Colonic mucosa (tissue), 4 donors: ENCODE measurements around the gene CTSD. TPM values are rescaled to one million over a fixed set of nuclear protein-coding genes. Genes with fewer than 3 reads are reported as not detected.

ENCODE experiments used
- DNase-seq: peaks from one replicate; pipeline ENCODE4 v3.0.0-alpha.2; 2020
- H3K27ac ChIP-seq: fragments of 200-600 bp; one replicate; pipeline ENCODE4 v1.8.0; 2021
- H3K27me3 ChIP-seq: fragments of 200-600 bp; one replicate; pipeline ENCODE4 v1.8.0; 2021
- H3K36me3 ChIP-seq: fragments of 200-600 bp; one replicate; pipeline ENCODE4 v1.8.0; 2021
- H3K4me1 ChIP-seq: fragments of 200-600 bp; one replicate; pipeline ENCODE4 v1.8.0; 2021; ENCODE audit warnings: mild to moderate bottlenecking
- H3K4me3 ChIP-seq: fragments of 200-600 bp; one replicate; pipeline ENCODE4 v1.8.0; 2021
- H3K9ac ChIP-seq, 2 donors: one replicate each; pipeline ENCODE4 v1.7.0; 2013; ENCODE audit warnings: control low read depth in 2 of 2, low read depth in 2 of 2, low read length in 2 of 2
- H3K9me3 ChIP-seq: fragments of 200-600 bp; one replicate; pipeline ENCODE4 v1.8.0; 2021
- intact Hi-C: fragments of 100-400 bp; cut with DNase I; formaldehyde crosslinking; loops from one replicate; pipeline ENCODE4 v1.14.1; 2022
- total RNA-seq, 2 donors: library from RNA; stranded (reverse); fragmentation: NEBNext Ultra II Directional in 1 of 2; extraction: Animal tissue kit (Norgen Biotek cat#: 25700) in 1 of 2; gene quantifications; one replicate each; pipeline ENCODE4 v1.2.1, GENCODE V29; 2021
- TF ChIP-seq, protein P1 (sequence below): fragments of 200-600 bp; IDR thresholded peaks from one replicate; pipeline ENCODE4 v1.8.0; 2022; ENCODE audit warnings: antibody characterized with exemption, mild to moderate bottlenecking
- donor health status: healthy.
- donor health status: DM: no; HTN: no; CAD: no.
- donor health status: DM: no; HTN: no; CAD: no.

CTSD gene
- total RNA-seq, 2 donors from 2014 or later, result 633 to 887 TPM

DNA sequence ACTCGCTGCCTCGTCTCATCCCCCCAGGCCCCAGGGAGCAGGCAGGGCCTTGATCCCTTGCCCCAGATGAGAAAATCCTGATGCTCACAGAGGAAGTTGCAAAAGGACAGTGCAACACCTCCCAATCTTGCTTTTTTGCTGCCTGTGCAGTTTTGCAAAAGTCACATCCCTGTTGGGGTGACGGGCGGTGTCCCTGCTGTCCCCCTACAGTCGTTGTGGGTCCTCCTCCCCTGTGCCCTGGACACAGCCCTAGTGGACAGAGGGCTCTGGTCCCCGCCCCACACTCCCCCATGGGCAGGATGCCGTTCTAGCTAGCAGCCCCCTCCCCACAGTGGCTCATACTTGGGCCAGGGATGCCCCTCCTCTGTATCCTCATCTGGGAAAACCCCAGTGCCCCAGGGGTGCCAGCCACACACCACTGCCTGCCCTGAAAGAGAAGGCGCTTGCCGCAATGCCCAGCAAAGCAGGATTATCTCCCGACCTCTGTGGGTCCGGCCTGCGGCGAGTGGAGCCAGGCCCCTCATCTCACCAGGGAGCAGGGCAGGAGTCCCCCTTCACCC is 18.4 kb upstream of the CTSD start:
- Histone ChIP-seq H3K27ac (no peak overlapping the region), H3K27me3 (no peaks in the 10 kb centered on the region)
- intact Hi-C loops, result no loop called here

DNA sequence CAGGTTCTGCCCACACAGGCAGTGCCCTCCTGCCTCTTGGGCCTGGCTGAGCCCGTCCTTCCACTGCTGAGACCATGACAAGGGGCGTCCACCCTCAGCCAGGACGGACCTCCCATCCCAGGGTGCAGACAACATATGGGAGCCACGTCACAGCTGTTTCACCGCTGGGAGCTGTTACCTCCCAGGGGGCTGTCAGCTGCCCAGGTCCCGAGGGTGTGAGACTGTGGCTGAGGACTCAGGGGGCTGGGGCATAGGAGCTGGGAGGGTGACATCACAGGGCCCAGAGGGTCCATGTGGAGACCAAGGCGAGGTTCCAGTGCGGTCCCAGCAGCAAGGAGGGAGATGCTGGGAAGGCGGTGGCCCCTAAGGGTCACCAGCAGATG is 17.9 kb upstream of the CTSD start:
- Histone ChIP-seq H3K9ac (peak overlapping the region in 1 of 2 donors; percentile 30), H3K4me1 (no peaks in the 10 kb centered on the region), H3K4me3 (no peak overlapping the region), H3K9me3 (no peaks in the 10 kb centered on the region), H3K36me3 (no peaks in the 10 kb centered on the region), H3K27ac (no peak overlapping the region), H3K27me3 (no peaks in the 10 kb centered on the region)
- intact Hi-C loops, result no loop called here
- no peak for DNase-seq
- TF ChIP-seq, protein P1, sequence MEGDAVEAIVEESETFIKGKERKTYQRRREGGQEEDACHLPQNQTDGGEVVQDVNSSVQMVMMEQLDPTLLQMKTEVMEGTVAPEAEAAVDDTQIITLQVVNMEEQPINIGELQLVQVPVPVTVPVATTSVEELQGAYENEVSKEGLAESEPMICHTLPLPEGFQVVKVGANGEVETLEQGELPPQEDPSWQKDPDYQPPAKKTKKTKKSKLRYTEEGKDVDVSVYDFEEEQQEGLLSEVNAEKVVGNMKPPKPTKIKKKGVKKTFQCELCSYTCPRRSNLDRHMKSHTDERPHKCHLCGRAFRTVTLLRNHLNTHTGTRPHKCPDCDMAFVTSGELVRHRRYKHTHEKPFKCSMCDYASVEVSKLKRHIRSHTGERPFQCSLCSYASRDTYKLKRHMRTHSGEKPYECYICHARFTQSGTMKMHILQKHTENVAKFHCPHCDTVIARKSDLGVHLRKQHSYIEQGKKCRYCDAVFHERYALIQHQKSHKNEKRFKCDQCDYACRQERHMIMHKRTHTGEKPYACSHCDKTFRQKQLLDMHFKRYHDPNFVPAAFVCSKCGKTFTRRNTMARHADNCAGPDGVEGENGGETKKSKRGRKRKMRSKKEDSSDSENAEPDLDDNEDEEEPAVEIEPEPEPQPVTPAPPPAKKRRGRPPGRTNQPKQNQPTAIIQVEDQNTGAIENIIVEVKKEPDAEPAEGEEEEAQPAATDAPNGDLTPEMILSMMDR, result no peak

More for the DNA sequence above, 18.4 kb upstream of the CTSD start:
- DNase-seq, result no peak
- Histone ChIP-seq H3K4me1 (no peaks in the 10 kb centered on the region), H3K9me3 (no peaks in the 10 kb centered on the region), H3K9ac (no peak overlapping the region), H3K4me3 (no peak overlapping the region), H3K36me3 (no peaks in the 10 kb centered on the region)
- TF ChIP-seq, protein P1, result no peak

DNA sequence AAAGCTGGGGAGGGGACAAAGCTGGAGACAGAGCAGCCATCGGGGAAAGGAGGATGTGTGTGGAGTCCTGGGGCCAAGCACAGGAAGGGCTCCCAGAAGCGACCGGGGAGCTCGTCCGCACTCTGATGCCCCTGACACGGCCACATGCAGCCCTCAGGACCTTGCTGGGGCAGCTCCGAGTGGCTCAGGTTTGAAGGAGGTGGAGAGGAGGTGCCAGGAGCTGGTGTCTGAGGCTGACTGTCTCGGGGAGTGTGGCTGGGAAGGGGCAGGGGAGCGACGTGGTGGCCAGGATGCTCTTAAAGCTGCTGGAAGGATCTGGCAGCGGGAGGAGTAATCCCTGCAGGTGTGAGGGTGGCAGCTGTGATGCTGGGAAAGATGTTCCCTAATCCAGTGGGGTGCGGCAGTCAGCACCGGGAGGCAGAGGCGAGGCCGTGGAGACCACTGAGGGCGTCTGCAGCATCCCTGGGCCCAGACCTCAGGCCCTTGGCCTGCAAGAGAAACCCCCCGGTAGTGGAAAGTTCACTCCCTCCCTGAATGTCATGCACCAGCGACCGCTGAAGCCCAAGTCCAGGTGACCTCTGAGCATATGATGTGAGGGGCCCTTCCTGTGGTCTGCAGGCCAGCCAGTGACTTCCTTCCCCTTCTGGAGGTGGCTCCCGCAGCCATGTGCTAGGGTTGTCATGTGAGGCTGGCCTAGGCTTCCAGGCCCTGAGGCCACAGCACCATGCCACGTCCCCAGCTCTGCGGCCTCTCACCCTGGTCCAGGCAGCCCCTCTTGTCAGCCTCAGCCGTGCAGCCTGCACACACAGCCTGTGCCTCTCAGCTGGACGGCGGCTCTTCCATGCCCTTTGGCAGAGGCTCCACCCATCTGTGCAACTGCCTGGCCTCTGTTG is 17.2 kb upstream of the CTSD start:
- no peak for DNase-seq
- Histone ChIP-seq H3K27me3 (no peaks in the 10 kb centered on the region), H3K27ac (no peak overlapping the region), H3K9me3 (no peaks in the 10 kb centered on the region), H3K4me3 (no peak overlapping the region), H3K9ac (peak overlapping the region in 1 of 2 donors; percentile 30), H3K4me1 (no peaks in the 10 kb centered on the region), H3K36me3 (no peaks in the 10 kb centered on the region)
- intact Hi-C loops, result no loop called here
- TF ChIP-seq, protein P1, result no peak

DNA sequence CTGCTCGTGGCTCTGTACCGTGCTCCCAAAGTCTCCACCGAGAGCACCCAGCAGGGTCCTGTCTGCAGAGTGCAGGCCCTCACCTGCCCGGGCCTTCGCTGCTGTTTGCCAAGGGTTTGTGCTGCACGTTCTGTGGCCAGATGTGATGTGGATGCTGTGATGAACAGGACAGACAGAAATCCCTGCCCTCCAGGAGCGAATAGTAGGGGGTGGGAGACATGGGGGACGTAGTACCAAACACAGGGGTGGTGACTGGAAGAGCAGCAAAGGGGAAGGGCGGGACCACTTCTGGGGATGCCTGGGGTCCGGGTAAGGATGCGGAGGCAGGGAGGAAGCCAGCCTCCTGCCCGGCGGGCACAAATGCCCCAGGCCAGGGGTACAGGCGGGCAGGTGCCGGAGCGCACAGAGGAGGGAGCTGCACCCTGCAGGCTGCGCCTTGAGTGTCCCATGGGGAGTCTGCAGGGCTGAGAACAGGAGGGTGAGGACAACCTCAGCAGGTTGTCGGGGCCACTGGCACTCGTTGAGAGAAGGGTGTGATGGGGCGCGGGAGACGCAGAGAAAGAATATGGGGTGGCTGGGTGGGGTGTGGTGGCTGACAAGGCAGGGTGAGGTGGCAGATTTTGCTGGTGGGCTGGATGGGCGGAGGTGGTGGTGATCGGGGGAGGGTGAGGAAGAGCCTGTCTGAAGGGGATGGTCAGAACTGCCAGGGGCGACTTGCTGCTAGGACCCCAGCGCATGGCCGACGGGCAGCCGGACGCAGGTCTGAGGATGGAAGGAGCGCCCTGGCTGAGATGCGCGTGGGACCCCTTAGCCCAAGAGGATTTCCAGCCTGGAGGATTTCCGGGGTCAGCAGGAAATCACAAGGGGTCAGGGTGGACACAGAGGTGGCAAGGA is 16.3 kb upstream of the CTSD start:
- H3K27ac ChIP-seq, result no peak overlapping the region

More for the DNA sequence above, 16.3 kb upstream of the CTSD start:
- H3K36me3 ChIP-seq, result no peaks in the 10 kb centered on the region
- TF ChIP-seq, protein P1, result no peak
- no peak overlapping the region for H3K9ac ChIP-seq
- no peaks in the 10 kb centered on the region for H3K27me3 ChIP-seq
- H3K9me3 ChIP-seq, result no peaks in the 10 kb centered on the region
- no peak for DNase-seq
- intact Hi-C loops, result no loop called here
- no peak overlapping the region for H3K4me3 ChIP-seq
- no peaks in the 10 kb centered on the region for H3K4me1 ChIP-seq
